GM19239 (cell line): ENCODE data around the gene PDYN.

ENCODE experiments used
- DNase-seq: peaks from one replicate; pipeline ENCODE4 v3.0.0; 2011; ENCODE audit warnings: low spot score; ENCODE audit not compliant: insufficient read length
- FAIRE-seq: peaks from 2 replicates; lab custom pipeline; 2011; peaks lifted over from hg19 to GRCh38; lab: Jason Lieb, UNC

Gene PDYN

GRCh38 chr20:1953621-1954020 is 40.2 kb downstream of the PDYN start:
- DNase-seq (no peak), FAIRE-seq (peak; percentile 55)

DNA sequence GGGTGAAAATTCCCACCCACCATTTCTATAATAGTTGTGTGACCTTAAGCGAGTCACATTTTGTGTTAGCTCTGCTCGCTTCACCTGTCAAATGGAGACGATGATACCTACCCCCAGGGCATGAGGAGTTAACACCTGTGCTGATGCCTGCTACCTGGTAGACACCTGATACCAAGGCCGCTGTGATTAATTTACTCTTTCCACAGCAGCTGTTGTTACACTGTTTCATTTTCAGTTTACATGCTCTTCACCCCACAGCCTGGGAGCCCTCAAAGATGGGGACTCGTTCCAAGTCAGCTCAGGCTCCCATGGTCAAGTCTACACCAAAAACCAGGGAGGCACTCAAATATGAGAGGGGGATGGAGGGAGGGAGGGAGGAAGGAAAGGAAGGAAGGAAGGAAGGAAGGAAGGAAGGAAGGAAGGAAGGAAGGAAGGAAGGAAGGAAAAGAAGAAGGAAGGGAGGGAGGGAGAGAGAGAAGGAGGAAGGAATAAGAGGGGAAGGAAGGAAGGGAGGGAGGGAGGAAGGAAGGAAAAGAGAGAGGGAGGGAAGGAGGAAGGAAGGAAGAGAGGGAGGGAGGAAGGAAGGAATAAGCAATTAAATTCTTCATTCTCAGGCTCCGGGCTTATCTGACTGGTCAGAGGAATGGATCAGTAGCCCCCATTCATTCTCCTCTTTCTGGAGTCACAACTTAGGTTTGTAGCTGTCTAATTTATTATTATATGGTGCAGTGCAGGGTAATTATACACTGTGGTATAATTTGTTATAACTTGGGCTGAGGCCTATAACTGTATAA is 40.9 kb downstream of the PDYN start:
- peak; percentile 27 for DNase-seq
- FAIRE-seq = peak; percentile 64

GRCh38 chr20:1951436-1952115 is 42.3 kb downstream of the PDYN start:
- FAIRE-seq (no peak), DNase-seq (no peak)

GRCh38 chr20:1950836-1951235 is 43.0 kb downstream of the PDYN start:
- DNase-seq (no peak), FAIRE-seq (no peak)

GRCh38 chr20:1949347-1950100 is 44.3 kb downstream of the PDYN start:
- DNase-seq (no peak), FAIRE-seq (no peak)

- DNase-seq = no peak
- FAIRE-seq = no peak
Measured at GRCh38 chr20:1947535-1947846, 46.4 kb downstream of the PDYN start.

DNA sequence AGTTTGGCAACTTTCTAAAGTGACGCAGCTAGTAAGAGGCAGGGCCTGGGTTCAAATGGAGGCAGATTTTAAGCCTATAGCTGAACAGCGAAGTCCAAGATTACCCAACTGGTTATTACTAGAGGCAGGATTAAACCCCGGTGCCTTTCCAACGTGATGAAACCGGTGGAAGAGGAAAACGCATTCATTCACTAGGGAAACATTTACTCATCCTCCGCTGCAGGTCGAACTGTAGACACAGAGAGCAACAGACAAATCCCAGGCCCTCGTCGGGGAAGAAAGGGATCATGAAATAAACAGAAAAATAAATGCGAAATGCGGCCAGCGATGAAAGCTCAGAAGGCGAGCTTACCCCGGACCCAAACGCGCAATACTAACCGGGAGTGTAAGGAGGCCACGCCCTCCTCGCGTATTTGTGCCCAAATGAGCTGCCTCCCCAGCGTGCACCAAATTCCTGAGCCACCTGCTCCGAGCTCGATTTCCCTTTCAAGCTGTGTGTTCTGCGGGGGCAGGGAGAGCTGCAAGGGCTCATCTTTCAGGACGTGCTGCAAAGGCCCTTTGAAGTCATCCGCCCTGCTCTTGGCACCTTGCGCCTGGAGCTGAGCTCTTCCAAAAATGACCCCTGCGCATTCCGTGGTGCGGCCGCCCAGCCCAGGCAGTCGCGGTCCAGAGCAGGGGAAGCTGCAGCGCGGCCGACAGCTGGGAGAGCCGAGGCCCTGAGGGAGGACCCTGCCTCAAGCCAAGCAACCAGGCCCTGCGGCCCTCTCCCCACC is 46.9 kb downstream of the PDYN start:
- no peak for FAIRE-seq
- no peak for DNase-seq

GRCh38 chr20:1946442-1946761 is 47.5 kb downstream of the PDYN start:
- no peak for FAIRE-seq

GRCh38 chr20:1945660-1946059 is 48.2 kb downstream of the PDYN start:
- DNase-seq = no peak

More at GRCh38 chr20:1946442-1946761, 47.5 kb downstream of the PDYN start:
- no peak for DNase-seq

GRCh38 chr20:1945134-1945618 is 48.7 kb downstream of the PDYN start:
- FAIRE-seq (no peak), DNase-seq (no peak)

More at GRCh38 chr20:1945660-1946059, 48.2 kb downstream of the PDYN start:
- FAIRE-seq = no peak

- DNase-seq (no peak), FAIRE-seq (no peak)
Measured at GRCh38 chr20:1944345-1945091, 49.3 kb downstream of the PDYN start.

DNA sequence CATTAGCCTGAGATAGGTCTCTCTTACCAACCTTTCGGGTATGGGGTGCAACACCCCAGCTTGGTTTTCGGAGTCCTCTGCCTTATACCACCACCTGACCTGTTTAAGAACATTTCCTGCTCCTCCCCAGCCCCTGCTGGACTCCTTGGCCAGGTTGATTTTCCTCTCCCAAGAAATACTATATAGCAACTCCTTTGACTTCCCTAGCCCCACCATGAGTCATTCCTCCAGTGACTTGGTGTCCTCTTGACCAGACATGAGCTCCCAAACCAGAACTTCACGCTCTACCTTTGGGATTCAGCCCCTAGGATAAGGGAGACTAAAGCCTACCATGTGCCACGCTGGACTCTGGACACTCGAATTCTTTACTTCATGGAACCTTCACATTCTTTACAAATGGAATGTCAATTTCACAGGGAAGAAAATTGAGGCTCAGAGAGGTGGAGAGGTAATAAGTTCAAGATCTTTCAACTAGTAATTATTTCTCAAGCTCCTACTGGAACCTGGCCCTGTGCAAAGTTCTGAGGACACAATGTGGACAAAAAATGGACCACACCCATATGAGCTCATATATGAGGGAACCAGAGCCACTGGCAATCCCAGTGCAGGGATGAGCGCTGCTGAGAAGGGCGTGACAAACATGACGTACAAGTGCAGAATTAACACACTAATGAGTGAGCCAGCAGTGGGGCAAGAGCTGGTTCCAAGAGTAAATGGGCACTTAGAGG is 50.4 kb downstream of the PDYN start:
- FAIRE-seq (no peak), DNase-seq (no peak)

DNA sequence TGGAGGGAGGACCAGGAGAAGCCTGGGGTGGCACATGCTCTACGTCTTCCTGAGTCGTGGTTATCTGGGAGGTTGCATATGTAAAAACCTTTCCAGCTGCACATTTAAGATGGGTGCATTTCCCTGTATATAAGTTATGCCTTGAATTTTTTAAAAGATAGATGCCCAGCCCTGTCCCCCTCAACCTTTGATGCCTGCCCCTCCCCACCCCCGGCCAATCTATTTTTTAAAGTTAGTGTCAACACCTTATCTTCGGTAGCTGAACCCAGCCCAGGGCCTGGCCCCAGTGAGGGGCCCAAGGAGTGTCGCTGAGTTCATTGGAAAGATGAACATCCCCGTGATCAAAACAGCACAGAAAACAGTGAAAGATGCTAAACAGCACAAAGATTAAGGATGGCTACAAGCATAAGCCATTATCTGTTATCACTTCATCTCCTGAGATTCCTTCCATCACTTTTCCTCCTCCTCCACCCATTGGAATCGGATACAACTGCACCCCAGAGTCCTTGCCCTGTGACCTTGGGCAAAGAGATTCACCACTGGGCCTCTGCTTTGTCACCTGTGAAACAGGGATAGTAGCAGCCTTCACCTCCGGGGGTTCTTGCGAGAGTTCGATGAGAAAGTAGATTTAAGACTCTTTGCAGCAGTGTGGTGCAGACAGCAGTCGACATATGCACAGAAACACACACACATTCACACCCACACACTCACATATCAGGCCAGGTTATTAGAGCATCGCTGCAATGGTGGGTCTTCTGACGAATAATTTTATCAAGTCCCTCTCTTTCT is 51.2 kb downstream of the PDYN start:
- FAIRE-seq (no peak), DNase-seq (no peak)

- FAIRE-seq (no peak), DNase-seq (no peak)
Measured at GRCh38 chr20:1942061-1942460, 51.8 kb downstream of the PDYN start.

GRCh38 chr20:1941226-1941625 is 52.6 kb downstream of the PDYN start:
- DNase-seq = no peak
- no peak for FAIRE-seq

- DNase-seq (no peak), FAIRE-seq (no peak)
Measured at GRCh38 chr20:1940581-1940980, 53.3 kb downstream of the PDYN start.

DNA sequence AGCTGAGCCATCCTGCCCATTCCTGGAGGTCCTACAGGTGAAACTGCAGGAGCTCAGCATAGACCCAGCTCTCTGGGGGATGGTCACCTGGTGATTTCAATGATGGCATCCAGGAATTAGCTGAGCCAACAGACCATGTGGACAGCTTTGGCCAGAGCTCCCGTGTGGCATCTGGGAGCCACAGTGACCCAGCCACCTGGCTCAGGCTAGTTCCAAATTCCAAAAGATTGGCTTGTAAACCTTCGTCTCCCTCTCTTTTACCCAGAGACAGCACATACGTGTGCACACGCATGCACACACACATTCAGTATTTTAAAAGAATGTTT is 54.6 kb downstream of the PDYN start:
- FAIRE-seq (no peak), DNase-seq (no peak)

- no peak for DNase-seq
- FAIRE-seq = no peak
Measured at GRCh38 chr20:1938464-1939269, 55.2 kb downstream of the PDYN start.
